Caco-2 (cell line): ENCODE data around the gene PNO1. TPM values are rescaled to one million over a fixed set of nuclear protein-coding genes. Genes with fewer than 3 reads are reported as not detected.
"Not testable (repeated sequence)": the region's sequence is repeated elsewhere in the genome, so short reads cannot be mapped to it uniquely, and the experiment has no call there.

ENCODE experiments used
- BruUV-seq: library from RNA; stranded (reverse); fragments of 400-500 nt; replicated peaks from 2 replicates; lab custom pipeline; 2021; lab: Mats Ljungman, UMichigan
- CTCF ChIA-PET: fragments of 300-600 bp; sonication (Branson Sonifier 250); formaldehyde crosslinking; loops from one replicate; lab custom pipeline; 2022; ENCODE audit warnings: antibody characterized with exemption; lab: Charles Lee
- POLR2A ChIA-PET: fragments of 300-600 bp; sonication (Branson Sonifier 250); formaldehyde crosslinking; loops from one replicate; lab custom pipeline; 2022; ENCODE audit warnings: antibody characterized with exemption; lab: Charles Lee
- DNase-seq, 2 experiments: peaks; one replicate each; pipeline versions ENCODE4 v3.0.0 to v3.0.0-alpha.2; 2020 to 2022
- H3K27me3 ChIP-seq: replicated peaks from 2 replicates; pipeline ENCODE4 v1.6.0; 2011; ENCODE audit warnings: low read length; ENCODE audit not compliant: control insufficient read depth, insufficient read depth
- H3K36me3 ChIP-seq: 2 replicates; pipeline ENCODE4 v1.5.1; 2011; ENCODE audit warnings: low read length; ENCODE audit not compliant: control insufficient read depth, insufficient read depth
- H3K4me1 ChIP-seq: fragments of 250-450 bp; sonication (Bioruptor Pico); 2 replicates; pipeline ENCODE4 v1.5.1; 2020; ENCODE audit warnings: mild to moderate bottlenecking
- H3K4me3 ChIP-seq: 2 replicates; pipeline ENCODE4 v1.5.1; 2011; ENCODE audit warnings: low read depth, mild to moderate bottlenecking, control low read depth, low read length
- H3K9me3 ChIP-seq: fragments of 250-450 bp; sonication (Bioruptor Pico); 2 replicates; pipeline ENCODE4 v1.5.1; 2020; ENCODE audit warnings: mild to moderate bottlenecking, moderate library complexity
- H3K27ac Mint-ChIP-seq: one replicate; pipeline ENCODE4 v1.8.0; 2022; ENCODE audit warnings: mixed read lengths; ENCODE audit not compliant: unreplicated experiment
- H3K27me3 Mint-ChIP-seq: one replicate; pipeline ENCODE4 v1.8.0; 2022; ENCODE audit warnings: mixed read lengths; ENCODE audit not compliant: insufficient read depth, unreplicated experiment
- H3K36me3 Mint-ChIP-seq: one replicate; pipeline ENCODE4 v1.8.0; 2022; ENCODE audit warnings: mild to moderate bottlenecking, mixed read lengths; ENCODE audit not compliant: insufficient read depth, unreplicated experiment
- H3K4me1 Mint-ChIP-seq: one replicate; pipeline ENCODE4 v1.8.0; 2022; ENCODE audit warnings: low read depth, mixed read lengths; ENCODE audit not compliant: unreplicated experiment
- H3K4me3 Mint-ChIP-seq: one replicate; pipeline ENCODE4 v1.8.0; 2022; ENCODE audit warnings: mild to moderate bottlenecking, moderate library complexity, mixed read lengths; ENCODE audit not compliant: unreplicated experiment
- H3K9me3 Mint-ChIP-seq: one replicate; pipeline ENCODE4 v1.8.0; 2022; ENCODE audit warnings: mixed read lengths; ENCODE audit not compliant: unreplicated experiment
- intact Hi-C: fragments of 100-400 bp; cut with micrococcal nuclease; formaldehyde crosslinking; loops from one replicate; pipeline ENCODE4 v1.10.0; 2022; ENCODE audit not compliant: unreplicated experiment
- total RNA-seq: library from RNA; stranded (reverse); gene quantifications from 2 replicates; pipeline ENCODE4 v1.2.3, GENCODE V29; 2022
- TF ChIP-seq, protein P1 (sequence below), 2 experiments: fragments of 200-600 bp in 1 of 2; IDR thresholded peaks; 1 replicate in 1 of 2; 2 replicates in 1 of 2; pipeline versions ENCODE4 v1.5.1 to v1.8.0; 2011 to 2022; ENCODE audit warnings: antibody characterized with exemption in 1 of 2, control low read depth in 1 of 2, inconsistent platforms in 1 of 2, low read depth in 1 of 2, low read length in 1 of 2, mild to moderate bottlenecking in 1 of 2, moderate library complexity in 1 of 2; ENCODE audit not compliant: insufficient read depth in 1 of 2, severe bottlenecking in 1 of 2, unreplicated experiment in 1 of 2

The PNO1 gene
- total RNA-seq, 1 experiment from 2014 or later: 37.0 TPM

DNA sequence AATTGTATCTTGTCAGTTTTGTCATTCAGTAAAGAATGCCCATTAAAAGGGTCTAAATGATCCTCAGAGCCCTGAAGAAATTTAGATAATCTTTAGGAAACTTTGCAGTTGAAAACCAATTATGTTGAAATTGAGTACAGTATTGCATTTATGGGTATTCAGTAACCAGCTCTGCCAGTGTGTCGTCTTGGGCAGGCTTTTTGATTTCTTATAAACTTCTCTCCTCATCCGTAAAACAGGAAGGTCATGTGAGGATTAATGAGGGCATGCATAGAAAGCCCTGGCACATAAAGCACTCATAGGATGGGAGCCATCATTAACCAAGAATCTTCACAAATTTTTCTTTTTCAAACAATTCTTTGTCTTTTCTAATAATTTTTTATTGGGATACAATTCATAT, 14.8 kb downstream of the PNO1 start:
- no peak for DNase-seq
- Histone ChIP-seq H3K4me3 (no peak overlapping the region), H3K4me1 (no peaks in the 10 kb centered on the region; the same call in 1 of the 2 replicates), H3K36me3 (peaks cover 3% of the 10 kb centered on the region), H3K27me3 (no peaks in the 10 kb centered on the region), H3K9me3 (no peaks in the 10 kb centered on the region)
- no peaks in the 10 kb centered on the region for H3K27me3 Mint-ChIP-seq
- peaks cover 15% of the 10 kb centered on the region for H3K36me3 Mint-ChIP-seq
- ChIA-PET POLR2A (no interaction called here), CTCF (no interaction called here)
- H3K27ac Mint-ChIP-seq: no peak overlapping the region
- BruUV-seq: no TSS peak
- TF ChIP-seq, protein P1, sequence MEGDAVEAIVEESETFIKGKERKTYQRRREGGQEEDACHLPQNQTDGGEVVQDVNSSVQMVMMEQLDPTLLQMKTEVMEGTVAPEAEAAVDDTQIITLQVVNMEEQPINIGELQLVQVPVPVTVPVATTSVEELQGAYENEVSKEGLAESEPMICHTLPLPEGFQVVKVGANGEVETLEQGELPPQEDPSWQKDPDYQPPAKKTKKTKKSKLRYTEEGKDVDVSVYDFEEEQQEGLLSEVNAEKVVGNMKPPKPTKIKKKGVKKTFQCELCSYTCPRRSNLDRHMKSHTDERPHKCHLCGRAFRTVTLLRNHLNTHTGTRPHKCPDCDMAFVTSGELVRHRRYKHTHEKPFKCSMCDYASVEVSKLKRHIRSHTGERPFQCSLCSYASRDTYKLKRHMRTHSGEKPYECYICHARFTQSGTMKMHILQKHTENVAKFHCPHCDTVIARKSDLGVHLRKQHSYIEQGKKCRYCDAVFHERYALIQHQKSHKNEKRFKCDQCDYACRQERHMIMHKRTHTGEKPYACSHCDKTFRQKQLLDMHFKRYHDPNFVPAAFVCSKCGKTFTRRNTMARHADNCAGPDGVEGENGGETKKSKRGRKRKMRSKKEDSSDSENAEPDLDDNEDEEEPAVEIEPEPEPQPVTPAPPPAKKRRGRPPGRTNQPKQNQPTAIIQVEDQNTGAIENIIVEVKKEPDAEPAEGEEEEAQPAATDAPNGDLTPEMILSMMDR (IDR thresholded peaks at IDR 0.05; ENCODE audit: insufficient read depth in 1 of 2, low read depth in 1 of 2, low read length in 1 of 2, severe bottlenecking in 1 of 2, unreplicated experiment in 1 of 2): no peak
- peaks cover 5% of the 10 kb centered on the region for H3K4me1 Mint-ChIP-seq
- no peaks in the 10 kb centered on the region for H3K9me3 Mint-ChIP-seq
- H3K4me3 Mint-ChIP-seq: no peak overlapping the region
- intact Hi-C loops: no loop called here

DNA sequence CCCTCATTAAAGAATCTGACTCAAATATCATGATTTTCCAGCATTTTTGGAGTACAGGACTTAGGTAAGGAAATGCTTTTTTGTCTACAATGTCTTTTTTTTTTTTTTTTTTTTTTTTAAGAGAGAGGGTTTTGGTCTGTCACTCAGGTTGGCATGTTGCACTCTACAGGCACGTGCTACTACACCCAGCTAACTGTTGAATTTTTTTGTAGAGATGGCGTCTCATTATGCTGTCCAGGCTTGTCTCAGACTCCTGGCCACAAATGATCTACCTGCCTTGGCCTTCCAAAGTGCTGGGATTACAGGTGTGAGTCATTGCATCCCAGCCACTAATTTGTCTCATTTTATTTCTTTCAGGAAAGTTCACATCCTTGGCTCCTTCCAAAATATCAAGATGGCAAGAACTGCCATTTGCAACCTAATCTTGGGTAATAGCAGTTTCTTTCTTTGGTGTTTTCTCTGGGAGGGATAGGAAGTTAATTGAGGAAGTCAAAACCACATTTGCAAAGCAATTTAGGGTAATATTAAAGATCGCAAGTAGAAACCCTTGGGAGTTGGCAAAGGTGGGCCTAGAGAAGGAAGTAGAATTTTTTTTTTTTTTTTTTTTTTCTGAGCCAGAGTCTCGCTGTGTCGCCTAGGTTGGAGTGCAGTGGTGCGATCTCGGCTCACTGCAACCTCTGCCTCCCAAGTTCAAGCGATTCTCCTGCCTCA, 15.5 kb downstream of the PNO1 start:
- no peak for DNase-seq
- intact Hi-C loops: no loop called here
- BruUV-seq: no TSS peak
- Mint-ChIP-seq H3K27ac (no peak overlapping the region), H3K4me3 (no peak overlapping the region), H3K36me3 (peaks cover 14% of the 10 kb centered on the region), H3K4me1 (no peaks in the 10 kb centered on the region), H3K27me3 (no peaks in the 10 kb centered on the region), H3K9me3 (no peaks in the 10 kb centered on the region)
- Histone ChIP-seq H3K4me3 (no peak overlapping the region), H3K27me3 (no peaks in the 10 kb centered on the region), H3K4me1 (no peaks in the 10 kb centered on the region), H3K36me3 (peaks cover 5% of the 10 kb centered on the region), H3K9me3 (no peaks in the 10 kb centered on the region)
- CTCF ChIA-PET: interaction anchor here (0.7 kb wide), 1 partner anchor 557 kb away, joined by 8 read pairs; no protein-coding TSS in a partner anchor
- TF ChIP-seq, protein P1 (IDR thresholded peaks at IDR 0.05; ENCODE audit: insufficient read depth in 1 of 2, low read depth in 1 of 2, low read length in 1 of 2, severe bottlenecking in 1 of 2, unreplicated experiment in 1 of 2): no peak
- POLR2A ChIA-PET: no interaction called here

DNA sequence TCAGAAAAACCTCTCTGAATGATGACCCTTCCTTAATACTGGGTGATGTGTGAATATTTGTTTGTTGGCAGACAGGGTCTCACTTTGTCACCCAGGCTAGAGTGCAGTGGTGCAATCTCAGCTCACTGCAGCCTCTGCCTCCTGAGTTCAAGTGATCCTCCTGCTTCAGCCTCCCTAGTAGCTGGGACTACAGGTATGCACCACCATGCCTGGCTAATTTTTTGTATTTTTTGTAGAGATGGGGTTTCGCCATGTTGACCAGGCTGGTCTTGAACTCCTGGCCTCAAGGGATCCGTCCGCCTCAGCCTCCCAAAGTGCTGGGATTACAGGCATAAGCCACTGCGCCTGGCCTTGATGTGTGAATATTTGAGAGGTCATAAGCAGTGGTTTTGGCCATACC, 17.5 kb downstream of the PNO1 start:
- BruUV-seq, CTCF ChIA-PET: not testable (repeated sequence)

More for the DNA sequence above, 17.5 kb downstream of the PNO1 start:
- H3K4me3 Mint-ChIP-seq, H3K27me3 ChIP-seq, DNase-seq, H3K36me3 ChIP-seq, H3K27ac Mint-ChIP-seq, intact Hi-C loops, H3K27me3 Mint-ChIP-seq, H3K4me1 ChIP-seq, H3K9me3 Mint-ChIP-seq, H3K4me1 Mint-ChIP-seq, H3K9me3 ChIP-seq, H3K4me3 ChIP-seq: not testable (repeated sequence)
- peaks cover 15% of the 10 kb centered on the region for H3K36me3 Mint-ChIP-seq
- POLR2A ChIA-PET: interaction anchor here (0.8 kb wide), 1 partner anchor 376 kb away, joined by 3 read pairs; no protein-coding TSS in a partner anchor
